HG03558 (cell line): ENCODE results near the gene CUEDC1.

Experiments used
- ATAC-seq: cut with Tn5 transposase; IDR thresholded peaks from one replicate; pipeline ENCODE4 v1.9.1; 2021; ENCODE audit warnings: moderate number of reproducible peaks; ENCODE audit not compliant: unreplicated experiment; ENCODE audit errors: extremely low read depth

CUEDC1 gene

DNA sequence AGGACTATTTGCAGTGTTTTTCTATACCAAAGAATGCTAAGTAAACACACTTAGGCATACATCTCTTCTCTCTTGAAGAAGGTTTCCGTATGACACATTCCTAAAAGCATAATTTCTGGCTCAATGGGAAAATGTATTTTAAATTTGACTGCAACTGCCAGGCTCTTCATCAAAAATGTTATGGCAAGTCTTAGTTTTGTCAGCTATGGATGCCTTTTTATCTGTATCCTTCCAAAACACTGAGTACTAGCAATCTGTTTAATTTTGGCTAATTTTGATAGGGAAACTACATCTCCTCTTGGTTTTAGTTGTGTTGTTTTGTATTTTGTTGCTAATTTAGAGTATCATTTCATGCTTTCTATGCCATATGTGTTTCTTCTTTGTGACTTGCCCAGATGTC is 140.8 kb downstream of the CUEDC1 start:
- no peak for ATAC-seq

DNA sequence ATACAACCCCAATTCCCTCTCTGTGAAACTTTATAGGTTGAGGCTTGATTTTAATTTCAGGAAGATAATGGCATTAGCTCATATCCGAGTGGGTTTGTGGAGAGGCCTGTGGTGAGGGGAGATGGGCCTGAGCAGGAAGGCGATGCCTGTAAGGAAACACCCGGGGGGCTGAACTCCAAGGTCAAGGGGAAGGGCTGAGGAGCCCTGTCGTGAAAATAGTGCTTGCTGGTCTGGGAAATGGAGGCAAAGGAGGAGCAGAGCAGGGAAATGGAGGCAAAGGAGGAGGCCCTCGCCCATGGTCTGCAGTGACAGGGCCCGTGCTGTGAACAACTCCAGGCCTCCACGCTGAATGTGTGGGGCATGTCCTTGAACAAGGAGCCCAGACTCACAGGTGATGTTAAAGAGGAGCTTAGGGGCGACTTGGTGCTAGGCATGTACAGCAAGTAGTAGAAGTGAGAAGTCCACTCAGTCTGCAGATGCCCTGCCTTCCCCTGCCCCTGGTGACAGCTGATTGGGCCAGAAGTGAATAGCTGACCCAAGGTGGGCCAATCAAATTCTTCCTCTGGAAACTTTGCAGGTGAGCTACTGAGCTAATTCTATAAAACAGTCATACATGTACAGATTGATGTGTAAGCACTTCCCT is 143.5 kb downstream of the CUEDC1 start:
- ATAC-seq, result no peak
